Neural cell (in vitro differentiated cells): ENCODE measurements around the gene ZNRF1.

Experiments
- EP300 ChIP-seq: fragments of 450-650 bp; conservative IDR thresholded peaks from 2 replicates; pipeline ENCODE4 v1.6.1; 2014; ENCODE audit warnings: antibody characterized with exemption, mild to moderate bottlenecking, moderate library complexity; ENCODE audit not compliant: poor library complexity, severe bottlenecking
- POLR2AphosphoS5 ChIP-seq: IDR thresholded peaks from 2 replicates; pipeline ENCODE4 v1.6.1; 2012
- RAD21 ChIP-seq: fragments of 450-650 bp; conservative IDR thresholded peaks from 2 replicates; pipeline ENCODE4 v1.6.1; 2014; ENCODE audit warnings: antibody characterized with exemption, mild to moderate bottlenecking, moderate library complexity
- SMC3 ChIP-seq: fragments of 450-650 bp; conservative IDR thresholded peaks from 2 replicates; pipeline ENCODE4 v1.6.1; 2014; ENCODE audit warnings: antibody characterized with exemption, mild to moderate bottlenecking, moderate library complexity; ENCODE audit not compliant: poor library complexity
- TF ChIP-seq, protein P1 (sequence below): fragments of 450-650 bp; IDR thresholded peaks from 2 replicates; pipeline ENCODE4 v1.5.1; 2014; ENCODE audit warnings: antibody characterized with exemption, mild to moderate bottlenecking, moderate library complexity; ENCODE audit not compliant: poor library complexity, severe bottlenecking

DNA sequence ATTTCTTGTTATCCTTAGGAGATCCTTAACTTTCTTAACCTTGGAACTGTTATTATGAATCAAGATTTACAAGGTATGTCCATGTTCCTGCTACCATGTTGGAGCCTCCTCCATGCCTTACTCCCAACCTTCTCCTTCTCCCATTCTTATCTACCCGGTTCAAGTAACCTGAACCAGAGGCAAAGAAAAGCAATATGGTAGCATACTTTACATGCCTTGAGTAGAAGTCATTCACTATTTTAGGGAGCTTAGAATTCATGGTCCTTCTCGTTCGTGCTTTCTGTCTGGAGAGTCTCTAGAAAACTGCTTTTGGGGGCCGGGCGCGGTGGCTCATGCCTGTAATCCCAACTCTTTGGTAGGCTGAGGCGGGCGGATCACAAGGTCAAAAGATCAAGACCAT lies 80.1 kb downstream of the ZNRF1 start:
- TF ChIP-seq, protein P1, sequence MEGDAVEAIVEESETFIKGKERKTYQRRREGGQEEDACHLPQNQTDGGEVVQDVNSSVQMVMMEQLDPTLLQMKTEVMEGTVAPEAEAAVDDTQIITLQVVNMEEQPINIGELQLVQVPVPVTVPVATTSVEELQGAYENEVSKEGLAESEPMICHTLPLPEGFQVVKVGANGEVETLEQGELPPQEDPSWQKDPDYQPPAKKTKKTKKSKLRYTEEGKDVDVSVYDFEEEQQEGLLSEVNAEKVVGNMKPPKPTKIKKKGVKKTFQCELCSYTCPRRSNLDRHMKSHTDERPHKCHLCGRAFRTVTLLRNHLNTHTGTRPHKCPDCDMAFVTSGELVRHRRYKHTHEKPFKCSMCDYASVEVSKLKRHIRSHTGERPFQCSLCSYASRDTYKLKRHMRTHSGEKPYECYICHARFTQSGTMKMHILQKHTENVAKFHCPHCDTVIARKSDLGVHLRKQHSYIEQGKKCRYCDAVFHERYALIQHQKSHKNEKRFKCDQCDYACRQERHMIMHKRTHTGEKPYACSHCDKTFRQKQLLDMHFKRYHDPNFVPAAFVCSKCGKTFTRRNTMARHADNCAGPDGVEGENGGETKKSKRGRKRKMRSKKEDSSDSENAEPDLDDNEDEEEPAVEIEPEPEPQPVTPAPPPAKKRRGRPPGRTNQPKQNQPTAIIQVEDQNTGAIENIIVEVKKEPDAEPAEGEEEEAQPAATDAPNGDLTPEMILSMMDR = no peak
- TF ChIP-seq SMC3 (no peak), RAD21 (no peak), POLR2AphosphoS5 (no peak), EP300 (no peak)
